HG02885 (cell line): ENCODE measurements around the gene PRKAG2.

Source experiments
- ATAC-seq: cut with Tn5 transposase; IDR thresholded peaks from one replicate; pipeline ENCODE4 v1.9.1; 2021; ENCODE audit warnings: mild to moderate bottlenecking; ENCODE audit not compliant: unreplicated experiment, poor library complexity

PRKAG2 gene

DNA sequence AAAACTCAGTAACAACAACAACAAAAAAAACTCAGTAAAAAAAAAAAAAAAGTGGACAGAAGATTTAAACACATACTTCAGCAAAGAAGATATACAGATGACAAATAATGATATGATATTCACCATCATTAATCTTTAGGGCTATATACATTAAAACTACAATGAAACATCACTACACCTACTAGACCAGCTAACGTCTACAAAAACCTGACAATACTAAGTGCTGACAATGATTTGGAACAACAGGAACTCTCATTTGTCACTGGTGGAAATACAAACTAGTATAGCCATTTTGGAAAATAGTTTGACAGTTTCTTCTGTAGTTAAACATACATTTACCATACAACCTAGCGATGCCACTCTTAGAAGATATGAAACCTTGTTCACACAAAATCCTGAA is 185.5 kb downstream of the PRKAG2 start:
- ATAC-seq, result no peak

DNA sequence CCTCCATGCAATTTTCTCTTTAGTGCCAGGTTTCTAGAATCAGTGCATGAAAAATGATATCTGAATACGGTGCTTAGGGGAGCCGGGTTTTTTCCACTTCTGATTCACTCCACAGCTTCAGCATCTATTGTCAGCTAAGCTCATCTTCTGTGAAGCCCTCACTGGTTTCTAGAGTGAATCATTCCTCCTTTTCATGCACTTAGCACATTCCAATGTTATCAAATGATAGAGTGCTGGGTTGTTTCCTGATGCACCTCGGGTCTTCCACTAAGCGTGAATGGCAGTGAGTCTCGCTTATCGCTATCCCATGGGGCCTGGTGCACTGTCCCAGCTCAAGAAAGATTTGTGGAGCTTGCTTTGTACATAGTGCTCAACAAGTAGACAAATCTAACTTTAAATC is 186.3 kb downstream of the PRKAG2 start:
- no peak for ATAC-seq

DNA sequence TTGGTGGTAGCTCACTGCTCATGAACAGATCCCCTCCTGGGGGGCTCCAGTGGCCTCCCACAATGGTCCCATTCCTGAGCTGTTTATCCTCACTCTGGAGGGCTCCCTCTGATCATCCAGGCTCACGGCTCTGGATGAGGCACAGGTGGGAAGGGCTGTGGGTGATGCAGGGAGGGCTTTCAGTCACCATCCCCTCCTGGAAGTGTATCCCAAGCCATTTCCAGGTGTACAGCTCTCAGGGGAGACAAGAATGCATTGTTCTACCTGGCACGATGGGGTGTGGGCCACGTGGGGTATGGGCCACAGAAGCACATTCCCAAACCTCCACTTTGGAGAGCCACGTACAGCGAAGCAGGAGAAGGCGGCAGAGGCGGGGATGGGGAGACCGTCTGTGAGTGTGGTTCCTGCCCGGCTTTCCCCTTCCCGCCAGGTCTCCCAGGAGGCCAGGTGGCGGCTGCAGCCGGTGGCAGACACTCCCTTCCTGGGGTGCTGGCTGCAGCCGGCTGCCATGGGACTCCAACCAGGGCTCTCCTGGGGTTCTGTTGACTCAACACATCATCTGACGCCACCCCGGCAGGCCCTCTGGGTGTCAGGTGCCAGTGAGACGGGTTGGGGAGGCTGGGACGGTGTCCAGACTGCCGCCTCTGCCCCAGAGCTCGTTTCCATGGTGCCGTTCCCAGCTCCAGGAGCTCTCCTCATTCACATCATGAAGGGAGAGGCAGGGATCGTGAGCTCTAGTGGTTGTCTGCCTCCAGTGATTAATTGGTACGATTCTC is 187.5 kb downstream of the PRKAG2 start:
- no peak for ATAC-seq

DNA sequence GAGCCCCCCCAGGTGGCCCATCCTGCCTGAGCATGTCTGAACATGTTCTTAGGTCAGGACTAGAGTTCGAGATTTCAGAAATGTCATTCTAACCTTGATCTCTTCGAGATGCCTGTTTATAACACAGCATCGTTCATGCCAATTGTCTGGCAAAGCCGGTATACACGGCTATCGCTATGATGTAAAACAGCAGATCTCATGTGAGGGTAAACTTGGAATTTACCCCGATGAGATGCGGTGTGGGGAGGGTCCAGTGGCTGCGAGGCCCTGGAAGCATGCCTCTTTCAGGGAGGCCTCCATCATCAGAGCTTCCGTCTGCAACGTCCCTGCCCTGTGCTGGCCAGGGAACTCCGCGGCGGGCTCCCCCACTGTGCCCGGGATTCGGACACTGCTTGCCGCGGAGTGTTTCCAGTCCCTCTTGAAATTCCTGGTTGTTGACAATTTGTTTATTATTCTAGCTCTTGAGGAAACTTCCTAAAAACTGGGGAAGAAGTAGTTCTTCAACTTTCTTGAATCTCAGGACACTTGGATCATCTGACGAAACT is 188.6 kb downstream of the PRKAG2 start:
- no peak for ATAC-seq

GRCh38 chr7:151687523-151688235 is 189.2 kb downstream of the PRKAG2 start:
- no peak for ATAC-seq

- ATAC-seq, result no peak
These were observed 190.1 kb downstream of the PRKAG2 start for GRCh38 chr7:151686826-151687225.

GRCh38 chr7:151686016-151686766 is 190.7 kb downstream of the PRKAG2 start:
- no peak for ATAC-seq

GRCh38 chr7:151684408-151685175 is 192.3 kb downstream of the PRKAG2 start:
- ATAC-seq, result no peak

DNA sequence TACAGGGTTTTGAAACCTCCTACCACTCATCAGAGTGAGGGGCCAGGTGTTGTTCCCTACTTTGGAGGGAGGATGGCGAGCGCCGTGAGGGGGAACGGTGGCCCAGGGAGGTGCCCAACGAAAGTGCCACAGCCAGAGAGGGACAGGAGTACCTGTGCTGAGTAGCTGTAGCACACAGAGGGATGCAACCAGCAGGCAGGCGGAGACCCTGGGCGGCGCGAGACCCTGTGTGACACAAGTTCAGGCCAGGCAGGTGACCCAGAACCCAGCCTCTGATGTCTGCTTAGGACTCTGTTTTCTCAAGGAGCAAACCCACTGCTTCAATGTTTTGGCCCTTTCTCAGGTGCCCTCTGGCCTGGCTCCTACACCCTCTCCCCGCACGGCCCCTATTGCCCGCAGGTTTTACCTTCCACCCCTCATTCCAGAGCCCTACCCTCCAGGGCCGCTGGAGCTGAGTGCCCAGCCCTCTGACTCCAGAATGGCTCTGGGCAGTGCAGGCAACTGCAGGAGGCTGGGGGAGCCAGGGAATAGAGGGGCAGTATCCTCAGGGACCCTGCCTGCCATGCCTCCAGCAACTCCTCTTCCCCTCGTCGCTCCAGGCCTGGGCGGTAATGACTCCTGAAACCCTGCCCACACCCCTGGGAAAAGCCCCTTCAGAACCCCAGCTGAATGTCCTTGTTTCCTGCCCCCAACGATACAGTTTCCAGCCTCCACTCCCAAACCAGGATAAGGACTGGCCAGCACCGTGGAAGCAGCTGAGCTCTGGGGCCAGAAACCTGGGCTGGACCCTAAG is 193.1 kb downstream of the PRKAG2 start:
- ATAC-seq, result no peak

- no peak for ATAC-seq
These were observed 193.9 kb downstream of the PRKAG2 start for GRCh38 chr7:151682831-151683614.

DNA sequence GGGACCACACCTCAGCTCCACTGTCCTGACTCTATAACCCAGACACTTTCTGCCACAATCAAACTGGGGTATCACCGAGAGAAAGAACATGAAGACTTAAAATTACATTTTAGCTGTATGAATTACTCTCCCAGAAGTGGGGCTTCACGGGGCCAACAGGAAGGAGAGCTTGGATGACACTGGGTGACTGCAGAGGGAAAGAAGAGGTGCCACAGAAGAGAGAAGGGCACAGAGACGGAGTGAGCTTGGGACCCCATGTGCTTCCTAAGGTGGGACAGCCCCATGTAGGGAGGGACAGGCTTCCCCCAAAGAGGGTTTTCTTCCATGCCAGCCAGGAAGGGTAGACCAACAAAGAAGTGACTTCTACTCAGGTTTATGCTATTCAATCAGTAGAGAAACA is 195.2 kb downstream of the PRKAG2 start:
- ATAC-seq, result no peak

GRCh38 chr7:151680810-151681209 is 196.1 kb downstream of the PRKAG2 start:
- no peak for ATAC-seq

DNA sequence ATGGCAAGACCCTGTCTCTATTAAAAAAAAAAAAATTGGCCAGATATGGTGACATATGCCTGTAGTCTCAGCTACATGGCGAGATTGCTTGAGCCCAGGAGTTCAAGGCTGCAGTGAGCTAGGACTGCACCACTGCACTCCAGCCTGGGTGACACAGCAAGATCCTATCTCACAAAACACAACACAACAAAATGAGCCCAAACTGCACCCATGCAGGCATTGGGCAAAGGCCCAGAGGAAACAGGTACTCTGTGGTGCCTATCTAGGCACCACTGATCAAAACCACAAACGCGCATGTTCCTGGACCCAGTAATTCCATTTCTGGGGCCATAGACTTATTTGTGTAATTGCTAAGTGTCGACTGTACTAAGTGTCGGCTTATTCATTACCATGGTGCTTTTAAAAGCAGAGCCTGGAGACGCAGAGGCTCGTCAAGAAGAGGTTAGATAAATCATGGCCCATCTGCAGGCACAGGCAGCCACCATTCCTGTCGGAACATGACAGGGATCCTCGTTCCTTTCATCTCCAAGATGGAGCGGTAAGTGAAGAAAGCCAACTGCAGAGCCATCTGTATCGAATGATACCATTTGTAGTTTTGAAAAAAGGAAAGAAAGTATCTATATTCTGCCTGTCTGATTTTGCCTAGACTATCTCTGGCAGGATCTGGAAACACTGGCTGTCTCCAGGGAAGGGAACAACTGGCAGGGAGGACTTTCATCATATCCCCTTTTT is 196.9 kb downstream of the PRKAG2 start:
- no peak for ATAC-seq

GRCh38 chr7:151679071-151679708 is 197.7 kb downstream of the PRKAG2 start:
- no peak for ATAC-seq

- ATAC-seq, result no peak
These were observed 198.7 kb downstream of the PRKAG2 start for GRCh38 chr7:151678227-151678604.

- no peak for ATAC-seq
These were observed 199.2 kb downstream of the PRKAG2 start for GRCh38 chr7:151677581-151678226.

DNA sequence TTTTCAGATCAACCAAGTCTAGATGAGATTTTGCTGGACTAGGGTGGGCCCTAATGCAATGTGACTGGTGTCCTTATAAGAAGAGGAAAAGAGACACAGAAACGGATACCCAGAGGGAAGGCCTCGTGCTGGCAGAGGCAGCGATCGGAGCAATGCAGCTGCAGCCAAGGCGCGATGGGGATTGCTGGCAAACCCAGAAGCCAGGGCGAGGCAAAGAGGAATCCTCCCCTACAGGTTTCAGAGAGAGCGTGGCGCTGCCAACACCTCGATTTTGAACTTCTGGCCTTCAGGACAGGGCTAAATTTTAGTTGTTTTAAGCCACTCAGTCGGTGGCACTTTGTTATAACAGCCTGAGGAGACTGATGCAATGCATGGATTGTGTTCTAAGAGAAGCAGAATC is 200.2 kb downstream of the PRKAG2 start:
- ATAC-seq, result no peak
